Neuronal stem cell (in vitro differentiated cells): ENCODE data around the gene PRKACA.

Source experiments
- DNase-seq: peaks from one replicate; pipeline ENCODE4 v3.0.0-alpha.2; 2013; ENCODE audit warnings: low spot score
- H2AFZ ChIP-seq: one replicate; pipeline ENCODE4 v1.6.1; 2013; ENCODE audit warnings: mild to moderate bottlenecking, low read length, inconsistent platforms
- H2AK5ac ChIP-seq: 2 replicates; pipeline ENCODE4 v1.6.1; 2013; ENCODE audit warnings: low read depth, mild to moderate bottlenecking, inconsistent platforms, low read length, moderate library complexity, mixed read lengths
- H2BK120ac ChIP-seq: 2 replicates; pipeline ENCODE4 v1.6.1; 2013; ENCODE audit warnings: low read depth, mild to moderate bottlenecking, inconsistent platforms, low read length, moderate library complexity, mixed read lengths
- H2BK12ac ChIP-seq: one replicate; pipeline ENCODE4 v1.6.1; 2013; ENCODE audit warnings: low read length, inconsistent platforms
- H2BK15ac ChIP-seq: 2 replicates; pipeline ENCODE4 v1.6.1; 2013; ENCODE audit warnings: mild to moderate bottlenecking, low read length, inconsistent platforms, mixed read lengths
- H2BK5ac ChIP-seq: one replicate; pipeline ENCODE4 v1.6.1; 2013; ENCODE audit warnings: inconsistent platforms, mild to moderate bottlenecking, low read length, moderate library complexity
- H3K14ac ChIP-seq: one replicate; pipeline ENCODE4 v1.6.1; 2013; ENCODE audit warnings: low read length, inconsistent platforms
- H3K18ac ChIP-seq: 2 replicates; pipeline ENCODE4 v1.6.1; 2013; ENCODE audit warnings: low read length, inconsistent platforms
- H3K23ac ChIP-seq: 2 replicates; pipeline ENCODE4 v1.6.1; 2013; ENCODE audit warnings: low read depth, mild to moderate bottlenecking, mixed read lengths, low read length, inconsistent platforms; ENCODE audit not compliant: poor library complexity
- H3K27ac ChIP-seq: replicated peaks from 3 replicates; pipeline ENCODE4 v1.5.1; 2013; ENCODE audit warnings: low read length, inconsistent platforms
- H3K27me3 ChIP-seq, 3 experiments: 2 replicates each; pipeline ENCODE4 v1.6.1; 2013; ENCODE audit warnings: low read length in 3 of 3, mild to moderate bottlenecking in 2 of 3, inconsistent platforms in 1 of 3, low read depth in 1 of 3, mixed read lengths in 1 of 3, moderate library complexity in 1 of 3; ENCODE audit not compliant: control insufficient read depth in 3 of 3, insufficient read depth in 3 of 3
- H3K36me3 ChIP-seq, 2 donors: replicated peaks in 1 of 2; 2 replicates each; pipeline ENCODE4 v1.6.1; 2013; ENCODE audit warnings: low read length in 2 of 2; ENCODE audit not compliant: control insufficient read depth in 2 of 2, insufficient read depth in 2 of 2
- H3K4ac ChIP-seq: 2 replicates; pipeline ENCODE4 v1.6.1; 2013; ENCODE audit warnings: inconsistent platforms, mild to moderate bottlenecking, low read length, moderate library complexity
- H3K4me1 ChIP-seq, 2 donors: 1 replicate in 1 of 2; 2 replicates in 1 of 2; pipeline ENCODE4 v1.6.1; 2013; ENCODE audit warnings: low read length in 2 of 2, low read depth in 1 of 2; ENCODE audit not compliant: control insufficient read depth in 2 of 2, insufficient read depth in 1 of 2
- H3K4me2 ChIP-seq: one replicate; pipeline ENCODE4 v1.6.1; 2013; ENCODE audit warnings: mild to moderate bottlenecking, low read length, inconsistent platforms; ENCODE audit not compliant: insufficient read depth, poor library complexity, severe bottlenecking
- H3K4me3 ChIP-seq, 2 donors: 2 replicates each; pipeline ENCODE4 v1.5.1; 2013; ENCODE audit warnings: low read length in 2 of 2, mild to moderate bottlenecking in 2 of 2, inconsistent platforms in 1 of 2, moderate library complexity in 1 of 2
- H3K79me1 ChIP-seq: one replicate; pipeline ENCODE4 v1.6.1; 2013; ENCODE audit warnings: low read depth, mild to moderate bottlenecking, inconsistent platforms, low read length, moderate library complexity
- H3K9ac ChIP-seq: one replicate; pipeline ENCODE4 v1.6.1; 2013; ENCODE audit warnings: mild to moderate bottlenecking, low read depth, low read length, inconsistent platforms; ENCODE audit not compliant: poor library complexity
- H3K9me3 ChIP-seq, 2 donors: replicated peaks in 1 of 2; 2 replicates each; pipeline versions ENCODE3 to v1.6.1; 2013; ENCODE audit warnings: low read length in 2 of 2, mild to moderate bottlenecking in 2 of 2, inconsistent platforms in 1 of 2, low read depth in 1 of 2, mixed read lengths in 1 of 2, moderate library complexity in 1 of 2; ENCODE audit not compliant: control insufficient read depth in 2 of 2, insufficient read depth in 1 of 2
- H4K8ac ChIP-seq: one replicate; pipeline ENCODE4 v1.6.1; 2013; ENCODE audit warnings: low read depth, mild to moderate bottlenecking, inconsistent platforms, low read length, moderate library complexity
- H4K91ac ChIP-seq: one replicate; pipeline ENCODE4 v1.6.1; 2013; ENCODE audit warnings: low read length, low read depth, mild to moderate bottlenecking, inconsistent platforms; ENCODE audit not compliant: poor library complexity
- WGBS, 2 donors: extraction: QIAGEN DNeasy Blood & Tissue Kit; methylation state at CpG; one replicate each; pipeline ENCODE4 v1.1.7; 2013; ENCODE audit warnings: missing lambda C conversion rate in 2 of 2, mixed read lengths in 1 of 2; ENCODE audit not compliant: insufficient read length in 2 of 2, insufficient replicate concordance in 1 of 2; ENCODE audit errors: extremely low coverage in 2 of 2; 5-methylcytosine and 5-hydroxymethylcytosine counted together

Gene PRKACA

GRCh38 chr19:14112809-14113385 lies 4.7 kb downstream of the PRKACA start:
- Histone ChIP-seq H2BK5ac (no peak overlapping the region), H2BK120ac (no peak overlapping the region), H3K9ac (no peak overlapping the region), H4K8ac (no peak overlapping the region), H3K36me3 (no peaks in the 10 kb centered on the region), H3K4ac (no peak overlapping the region), H3K79me1 (peaks cover 2% of the 10 kb centered on the region), H3K14ac (no peak overlapping the region), H3K23ac (no peak overlapping the region), H2AFZ (peak overlapping the region; percentile 71), H3K27me3 (no peaks in the 10 kb centered on the region), H3K4me2 (no peak overlapping the region), H3K27ac (no peak overlapping the region), H3K4me3 (no peak overlapping the region), H4K91ac (no peak overlapping the region), H3K4me1 (peaks cover 4 to 26% of the 10 kb centered on the region in 2 donors), H3K18ac (no peak overlapping the region), H2AK5ac (no peak overlapping the region), H2BK12ac (no peak overlapping the region), H3K9me3 (no peaks in the 10 kb centered on the region), H2BK15ac (no peak overlapping the region)
- no peak for DNase-seq
- no CpG with 5 or more reads among the region's 12 CpGs for WGBS, 2 donors

GRCh38 chr19:14112051-14112808 lies 5.3 kb downstream of the PRKACA start:
- Histone ChIP-seq H3K27ac (no peak overlapping the region), H3K4ac (no peak overlapping the region), H3K4me1 (peaks cover 4 to 26% of the 10 kb centered on the region in 2 donors), H3K4me2 (no peak overlapping the region), H3K18ac (peak overlapping the region; percentile 36), H3K14ac (no peak overlapping the region), H3K36me3 (peaks cover 0 to 3% of the 10 kb centered on the region in 2 donors), H2BK120ac (no peak overlapping the region), H2BK5ac (no peak overlapping the region), H4K91ac (no peak overlapping the region), H3K27me3 (no peaks in the 10 kb centered on the region), H2BK15ac (no peak overlapping the region), H3K23ac (no peak overlapping the region), H3K79me1 (peaks cover 2% of the 10 kb centered on the region), H3K4me3 (no peak overlapping the region), H4K8ac (no peak overlapping the region), H2AK5ac (no peak overlapping the region), H3K9me3 (no peaks in the 10 kb centered on the region), H3K9ac (no peak overlapping the region), H2BK12ac (no peak overlapping the region), H2AFZ (no peak overlapping the region)
- WGBS, 2 donors: no CpG with 5 or more reads among the region's 12 CpGs
- no peak for DNase-seq

GRCh38 chr19:14111486-14111885 lies 6.1 kb downstream of the PRKACA start:
- Histone ChIP-seq H4K91ac (no peak overlapping the region), H3K23ac (no peak overlapping the region), H2BK15ac (no peak overlapping the region), H3K27ac (no peak overlapping the region), H3K18ac (no peak overlapping the region), H3K4me1 (peaks cover under 1 to 22% of the 10 kb centered on the region in 2 donors), H3K4me3 (no peak overlapping the region), H3K79me1 (peaks cover 2% of the 10 kb centered on the region), H3K9me3 (no peaks in the 10 kb centered on the region), H2BK5ac (no peak overlapping the region), H4K8ac (no peak overlapping the region), H3K4me2 (no peak overlapping the region), H2AK5ac (no peak overlapping the region), H3K14ac (no peak overlapping the region), H3K27me3 (no peaks in the 10 kb centered on the region), H3K9ac (no peak overlapping the region), H3K36me3 (peaks cover 0 to 7% of the 10 kb centered on the region in 2 donors), H3K4ac (no peak overlapping the region), H2AFZ (no peak overlapping the region), H2BK120ac (no peak overlapping the region), H2BK12ac (no peak overlapping the region)
- no peak for DNase-seq
- WGBS, 2 donors: no CpG with 5 or more reads among the region's 1 CpG

GRCh38 chr19:14110650-14111049 lies 6.9 kb downstream of the PRKACA start:
- H4K8ac ChIP-seq: no peak overlapping the region
- H2AK5ac ChIP-seq: no peak overlapping the region
- H3K36me3 ChIP-seq: peaks cover 3 to 15% of the 10 kb centered on the region in 2 donors
- H3K79me1 ChIP-seq: peaks cover 2% of the 10 kb centered on the region
- no peak overlapping the region for H2BK12ac ChIP-seq
- no peak overlapping the region for H2BK15ac ChIP-seq
- no peak overlapping the region for H2BK120ac ChIP-seq
- no peaks in the 10 kb centered on the region for H3K27me3 ChIP-seq
- no peak for DNase-seq
- no peak overlapping the region for H4K91ac ChIP-seq
- no peak overlapping the region for H3K4me3 ChIP-seq
- H3K4me1 ChIP-seq: peaks cover 0 to 16% of the 10 kb centered on the region in 2 donors
- H3K9me3 ChIP-seq: no peaks in the 10 kb centered on the region
- H3K27ac ChIP-seq: no peak overlapping the region
- no peak overlapping the region for H2AFZ ChIP-seq
- H3K23ac ChIP-seq: no peak overlapping the region
- no peak overlapping the region for H3K9ac ChIP-seq
- no CpG with 5 or more reads among the region's 2 CpGs for WGBS, 2 donors
- H3K18ac ChIP-seq: no peak overlapping the region
- no peak overlapping the region for H3K4me2 ChIP-seq
- H3K4ac ChIP-seq: no peak overlapping the region
- no peak overlapping the region for H3K14ac ChIP-seq
- no peak overlapping the region for H2BK5ac ChIP-seq
